HEK293T (cell line): ENCODE data around the gene YEATS4.

Experiments used
- CTCF ChIA-PET: fragments of 350-600 bp; formaldehyde crosslinking; extraction: SDS; loops from one replicate; lab custom pipeline; 2021; ENCODE audit warnings: antibody characterized with exemption, inconsistent platforms; lab: Yijun Ruan, JAX
- POLR2A ChIA-PET: fragments of 350-600 bp; formaldehyde crosslinking; extraction: SDS; loops from one replicate; lab custom pipeline; 2020; ENCODE audit warnings: antibody characterized with exemption, inconsistent platforms; lab: Yijun Ruan, JAX
- DNase-seq: peaks from one replicate; pipeline ENCODE4 v3.0.0; 2012; ENCODE audit warnings: mixed read lengths; ENCODE audit errors: extremely low spot score
- ARNT ChIP-seq: fragments of 450-650 bp; IDR thresholded peaks from 2 replicates; pipeline ENCODE4 v1.6.1; 2017; ENCODE audit warnings: mild to moderate bottlenecking
- BHLHE40 ChIP-seq: fragments of 450-650 bp; IDR thresholded peaks from 2 replicates; pipeline ENCODE4 v1.6.1; 2016; ENCODE audit warnings: mild to moderate bottlenecking, moderate library complexity, borderline replicate concordance
- CTBP1 ChIP-seq: fragments of 450-650 bp; IDR thresholded peaks from 2 replicates; pipeline ENCODE4 v1.6.1; 2016; ENCODE audit warnings: borderline replicate concordance
- ELF4 ChIP-seq: fragments of 450-650 bp; IDR thresholded peaks from 2 replicates; pipeline ENCODE4 v1.6.1; 2017; ENCODE audit warnings: antibody characterized with exemption
- FOXA1 ChIP-seq: fragments of 450-650 bp; IDR thresholded peaks from 2 replicates; pipeline ENCODE4 v1.6.1; 2016; ENCODE audit warnings: mild to moderate bottlenecking
- FOXK2 ChIP-seq: fragments of 450-650 bp; IDR thresholded peaks from 2 replicates; pipeline ENCODE4 v1.6.1; 2016; ENCODE audit warnings: mild to moderate bottlenecking
- FOXM1 ChIP-seq: fragments of 450-650 bp; IDR thresholded peaks from 2 replicates; pipeline ENCODE4 v1.6.1; 2017; ENCODE audit warnings: mild to moderate bottlenecking, borderline replicate concordance
- HDGF ChIP-seq: fragments of 450-650 bp; IDR thresholded peaks from 2 replicates; pipeline ENCODE4 v1.6.1; 2017; ENCODE audit warnings: antibody characterized with exemption, borderline replicate concordance
- L3MBTL2 ChIP-seq: fragments of 450-650 bp; conservative IDR thresholded peaks from 2 replicates; pipeline ENCODE4 v1.6.1; 2016; ENCODE audit warnings: mild to moderate bottlenecking
- LEF1 ChIP-seq: fragments of 450-650 bp; IDR thresholded peaks from 2 replicates; pipeline ENCODE4 v1.6.1; 2017; ENCODE audit warnings: mild to moderate bottlenecking, borderline replicate concordance
- NFRKB ChIP-seq: fragments of 450-650 bp; IDR thresholded peaks from 2 replicates; pipeline ENCODE4 v1.6.1; 2016; ENCODE audit warnings: mild to moderate bottlenecking, moderate library complexity
- PKNOX1 ChIP-seq: fragments of 450-650 bp; IDR thresholded peaks from 2 replicates; pipeline ENCODE4 v1.6.1; 2016
- SP1 ChIP-seq: fragments of 450-650 bp; IDR thresholded peaks from 2 replicates; pipeline ENCODE4 v1.6.1; 2017
- SUZ12 ChIP-seq: fragments of 450-650 bp; IDR thresholded peaks from 2 replicates; pipeline ENCODE4 v1.6.1; 2016; ENCODE audit warnings: mild to moderate bottlenecking
- TARDBP ChIP-seq: fragments of 450-650 bp; IDR thresholded peaks from 2 replicates; pipeline ENCODE4 v1.6.1; 2016
- ZNF384 ChIP-seq: fragments of 450-650 bp; IDR thresholded peaks from 2 replicates; pipeline ENCODE4 v1.6.1; 2016

The YEATS4 gene

GRCh38 chr12:69437073-69437472 lies 77.5 kb downstream of the YEATS4 start:
- POLR2A ChIA-PET: no interaction called here
- no peak for DNase-seq
- CTCF ChIA-PET: no interaction called here
- TF ChIP-seq L3MBTL2 (no peak), TARDBP (no peak), HDGF (no peak), PKNOX1 (no peak), BHLHE40 (no peak), CTBP1 (no peak), ELF4 (no peak), SP1 (no peak), SUZ12 (no peak), ARNT (no peak), FOXM1 (no peak), FOXA1 (no peak)

GRCh38 chr12:69438539-69438938 lies 79.0 kb downstream of the YEATS4 start:
- ChIA-PET CTCF (no interaction called here), POLR2A (no interaction called here)
- TF ChIP-seq TARDBP (no peak), NFRKB (no peak), LEF1 (no peak), BHLHE40 (no peak), FOXK2 (no peak), SUZ12 (no peak), FOXA1 (no peak), PKNOX1 (no peak), L3MBTL2 (no peak), ELF4 (no peak), ZNF384 (no peak), CTBP1 (no peak), HDGF (no peak), FOXM1 (no peak), SP1 (no peak), ARNT (no peak)
- DNase-seq: no peak

GRCh38 chr12:69440016-69440415 lies 80.5 kb downstream of the YEATS4 start:
- POLR2A ChIA-PET: no interaction called here
- TF ChIP-seq ZNF384 (no peak), L3MBTL2 (no peak), NFRKB (no peak), SP1 (no peak), FOXM1 (no peak), ARNT (no peak), HDGF (no peak), SUZ12 (no peak), FOXK2 (no peak), FOXA1 (no peak), CTBP1 (no peak), BHLHE40 (no peak), PKNOX1 (no peak), ELF4 (no peak), TARDBP (no peak), LEF1 (no peak)
- DNase-seq: no peak
- CTCF ChIA-PET: no interaction called here
